Activated naive CD4-positive, alpha-beta T cell treated with anti-CD3 and anti-CD28 coated beads, Interleukin-2, amount 50 U/mL, for 24 hours (primary cell): ENCODE data around the gene COP1.
"Not testable (repeated sequence)": the region's sequence is repeated elsewhere in the genome, so short reads cannot be mapped to it uniquely, and the experiment has no call there.

ENCODE experiments used
- H3K27ac Mint-ChIP-seq: one replicate; pipeline ENCODE4 v1.8.0; 2021; ENCODE audit warnings: mild to moderate bottlenecking, mixed read lengths
- H3K27me3 Mint-ChIP-seq: one replicate; pipeline ENCODE4 v1.8.0; 2021; ENCODE audit warnings: mixed read lengths
- H3K36me3 Mint-ChIP-seq: one replicate; pipeline ENCODE4 v1.8.0; 2021; ENCODE audit warnings: mixed read lengths
- H3K4me1 Mint-ChIP-seq: one replicate; pipeline ENCODE4 v1.8.0; 2021; ENCODE audit warnings: mixed read lengths
- H3K4me3 Mint-ChIP-seq: one replicate; pipeline ENCODE4 v1.8.0; 2021; ENCODE audit warnings: mild to moderate bottlenecking, mixed read lengths
- H3K9me3 Mint-ChIP-seq: one replicate; pipeline ENCODE4 v1.8.0; 2021; ENCODE audit warnings: mixed read lengths

Gene COP1

DNA sequence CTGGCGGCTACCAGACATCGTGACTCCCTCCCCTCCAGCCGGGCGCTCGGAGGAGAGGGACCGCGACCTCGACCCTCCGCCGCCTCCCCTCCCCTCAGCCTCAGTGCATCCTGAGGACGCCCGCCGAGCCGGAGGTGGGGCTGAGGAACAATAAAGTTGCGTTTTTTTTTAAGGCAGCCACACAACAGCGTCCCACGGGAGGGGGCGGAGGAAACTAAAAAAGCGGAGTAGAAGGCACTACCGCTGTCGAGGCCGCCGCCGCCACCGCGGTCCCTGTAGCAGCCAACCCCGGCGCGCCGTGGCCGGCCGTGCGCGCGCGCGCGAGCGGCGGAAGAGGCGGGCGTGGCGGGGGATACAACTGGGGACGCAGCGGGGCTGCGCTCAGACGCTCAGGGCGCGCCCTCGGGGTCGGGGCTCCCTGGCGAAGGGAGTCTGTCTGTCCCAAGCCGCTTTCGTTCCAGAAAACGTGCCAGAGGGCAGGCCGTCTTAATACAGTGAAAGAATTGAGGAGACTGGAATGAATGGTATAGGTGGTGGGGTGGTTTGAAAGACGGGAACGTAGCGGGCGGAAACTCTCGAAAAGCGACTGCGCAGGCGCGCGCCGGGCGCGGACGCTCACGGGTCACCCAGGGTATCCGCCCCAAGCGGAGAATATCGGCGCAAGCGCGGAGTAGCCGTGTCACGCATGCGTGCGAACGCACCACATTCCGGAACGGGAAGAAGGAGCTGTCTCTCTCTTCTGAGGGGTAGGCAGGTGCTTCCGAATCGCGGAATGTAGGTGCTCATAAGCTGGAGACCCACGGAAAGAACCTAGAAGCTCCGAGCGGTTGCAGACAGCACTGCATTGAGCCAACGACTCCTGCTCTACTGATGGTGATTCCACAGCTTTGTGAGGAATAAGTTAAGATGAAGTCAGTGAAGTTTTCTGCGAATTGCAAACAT, at the start of gene COP1:
COP1 (minus strand) TSS at position 326 of the 942 bp plus-strand sequence; CDS start at position 18, 308 bp downstream.
- Mint-ChIP-seq H3K9me3 (no peaks in the 10 kb centered on the region), H3K27me3 (no peaks in the 10 kb centered on the region), H3K27ac (peak within 1 kb of the TSS; percentile 100), H3K4me3 (peak within 1 kb of the TSS; percentile 97), H3K4me1 (peaks cover 47% of the 10 kb centered on the region), H3K36me3 (peaks cover 11% of the 10 kb centered on the region)

DNA sequence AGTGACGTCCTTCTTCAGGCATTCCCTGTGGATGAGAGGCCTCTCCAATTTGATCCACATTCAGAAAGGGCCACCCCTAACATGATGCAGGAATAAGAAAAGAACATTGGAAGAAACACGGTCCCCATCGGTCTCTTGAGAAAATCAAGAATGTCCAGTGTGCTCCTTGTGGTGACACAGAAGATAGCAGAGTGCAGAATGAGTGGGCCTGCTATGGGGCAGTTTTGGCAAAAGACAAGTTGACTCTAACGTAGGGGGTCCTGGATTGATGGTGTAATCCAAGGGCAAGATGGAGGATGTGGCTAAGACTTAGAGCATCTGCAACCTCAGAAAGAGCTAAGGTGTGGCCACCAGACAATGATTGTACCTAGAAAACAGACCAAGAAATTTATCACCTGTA, 45.1 kb upstream of the COP1 start:
- H3K4me1 Mint-ChIP-seq, result no peaks in the 10 kb centered on the region
- H3K4me3 Mint-ChIP-seq, result no peak overlapping the region
- no peaks in the 10 kb centered on the region for H3K9me3 Mint-ChIP-seq
- H3K27ac Mint-ChIP-seq, result no peak overlapping the region
- no peaks in the 10 kb centered on the region for H3K36me3 Mint-ChIP-seq
- peaks cover 1% of the 10 kb centered on the region for H3K27me3 Mint-ChIP-seq

DNA sequence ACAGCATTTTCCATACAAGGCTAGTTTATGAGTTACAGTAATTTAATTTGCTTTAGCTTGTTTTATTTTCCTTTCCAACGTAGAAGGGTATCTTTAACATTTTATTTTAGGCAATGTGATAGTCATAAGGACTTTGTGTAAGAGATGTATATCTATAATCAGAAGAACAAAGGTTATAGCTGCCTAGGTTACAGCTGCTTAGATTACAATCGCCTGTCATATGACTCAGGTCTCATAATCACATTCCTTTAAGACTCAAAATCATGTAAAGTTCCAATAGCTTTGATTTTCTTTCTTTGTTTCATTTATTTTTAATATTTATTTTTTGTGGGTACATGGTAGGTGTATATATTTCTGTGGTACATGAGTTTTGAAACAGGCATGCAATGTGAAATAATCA, 37.8 kb upstream of the COP1 start:
- H3K4me3 Mint-ChIP-seq, result no peak overlapping the region
- peaks cover 1% of the 10 kb centered on the region for H3K36me3 Mint-ChIP-seq
- peaks cover 6% of the 10 kb centered on the region for H3K27me3 Mint-ChIP-seq
- H3K9me3 Mint-ChIP-seq, result no peaks in the 10 kb centered on the region
- H3K27ac Mint-ChIP-seq, result no peak overlapping the region
- H3K4me1 Mint-ChIP-seq, result peaks cover 16% of the 10 kb centered on the region

DNA sequence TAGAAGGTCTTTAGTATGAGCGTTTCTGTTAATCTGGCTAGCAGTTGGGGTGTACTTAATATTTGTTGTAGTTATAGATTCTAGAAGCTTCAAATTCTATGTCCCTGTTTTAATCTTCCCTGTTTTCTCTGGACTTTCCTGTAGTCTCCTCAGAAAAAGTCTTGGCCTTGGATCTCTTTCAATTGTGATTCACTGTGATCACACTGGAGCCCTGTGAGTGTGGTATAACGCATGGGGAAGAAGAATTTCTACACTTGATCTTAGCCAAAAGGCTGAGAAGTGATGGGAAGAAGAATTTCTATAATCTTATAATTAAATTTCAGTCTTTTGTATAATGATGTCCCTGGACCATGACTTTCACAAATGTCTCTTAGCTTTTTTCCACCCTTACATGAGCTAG, 36.7 kb upstream of the COP1 start:
- Mint-ChIP-seq H3K27ac (no peak overlapping the region), H3K4me1 (peaks cover 16% of the 10 kb centered on the region)

DNA sequence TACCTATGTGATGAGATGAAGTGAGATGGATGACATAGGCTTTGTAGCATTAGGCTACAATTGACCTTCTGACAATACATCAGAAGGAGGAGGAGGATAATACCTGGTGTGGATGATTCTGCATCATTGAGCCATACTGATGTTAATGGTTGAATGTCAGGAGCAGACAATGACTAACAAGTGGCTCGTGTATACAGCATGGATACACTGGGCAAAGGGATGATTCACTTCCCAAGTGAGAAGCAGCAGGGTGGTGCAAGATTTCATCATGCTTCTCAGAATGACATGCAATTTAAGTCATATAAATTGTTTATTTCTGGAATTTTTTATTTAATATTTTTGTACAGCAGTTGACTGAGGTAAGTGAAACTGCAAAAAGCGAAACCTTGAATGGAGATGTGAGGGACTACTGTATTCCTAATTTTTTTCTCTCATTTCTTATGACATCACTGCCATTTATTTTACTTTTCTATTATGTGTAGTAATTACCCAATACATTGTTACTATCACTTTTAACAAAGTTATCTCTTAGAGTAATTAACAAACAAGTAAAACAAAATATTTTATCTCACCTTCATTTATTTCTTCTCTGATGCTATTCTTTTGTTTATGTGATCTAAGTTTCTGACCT, 34.4 kb upstream of the COP1 start:
- H3K4me1 Mint-ChIP-seq, result peaks cover 16% of the 10 kb centered on the region
- peak overlapping the region; percentile 89 for H3K27ac Mint-ChIP-seq
- H3K27me3 Mint-ChIP-seq, result peaks cover 4% of the 10 kb centered on the region
- H3K9me3 Mint-ChIP-seq, result no peaks in the 10 kb centered on the region
- H3K36me3 Mint-ChIP-seq, result peaks cover 1% of the 10 kb centered on the region
- H3K4me3 Mint-ChIP-seq, result peak overlapping the region; percentile 37

More for the DNA sequence above, 36.7 kb upstream of the COP1 start:
- Mint-ChIP-seq H3K9me3 (no peaks in the 10 kb centered on the region), H3K27me3 (peaks cover 6% of the 10 kb centered on the region), H3K4me3 (no peak overlapping the region), H3K36me3 (peaks cover 1% of the 10 kb centered on the region)

DNA sequence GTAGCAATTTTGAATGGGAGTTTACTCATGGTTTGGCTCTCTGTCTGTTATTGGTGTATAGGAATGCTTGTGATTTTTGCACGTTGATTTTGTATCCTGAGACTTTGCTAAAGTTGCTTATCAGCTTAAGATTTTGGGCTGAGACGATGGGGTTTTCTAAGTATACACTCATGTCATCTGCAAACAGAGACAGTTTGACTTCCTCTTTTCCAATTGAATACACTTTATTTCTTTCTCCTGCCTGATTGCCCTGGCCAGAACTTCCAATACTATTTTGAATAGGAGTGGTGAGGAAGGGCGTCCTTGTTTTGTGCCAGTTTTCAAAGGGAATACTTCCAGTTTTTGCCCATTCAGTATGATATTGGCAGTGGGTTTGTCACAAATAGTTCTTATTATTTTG, 26.6 kb upstream of the COP1 start:
- H3K27me3 Mint-ChIP-seq, H3K4me3 Mint-ChIP-seq, H3K9me3 Mint-ChIP-seq, H3K36me3 Mint-ChIP-seq, H3K27ac Mint-ChIP-seq, H3K4me1 Mint-ChIP-seq: not testable (repeated sequence)

DNA sequence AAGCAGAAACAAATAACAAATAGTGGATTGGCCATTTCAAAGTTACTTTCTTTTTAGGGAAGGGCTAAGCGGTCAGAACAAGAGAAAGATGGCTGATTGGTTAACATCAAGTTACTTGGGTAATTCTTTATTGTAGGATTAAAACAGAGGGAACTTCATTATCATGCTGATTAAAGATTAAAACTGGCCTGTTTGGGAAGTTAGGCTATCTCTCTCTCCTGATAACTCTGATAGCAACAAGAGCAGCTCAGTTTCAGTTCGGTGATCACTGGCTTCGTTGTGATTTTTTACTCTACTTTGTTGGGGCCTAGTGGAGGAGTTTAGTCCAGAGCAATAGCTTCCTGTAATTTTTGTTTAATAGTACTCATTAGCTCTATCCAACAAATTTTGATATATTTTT, 20.5 kb upstream of the COP1 start:
- H3K27me3 Mint-ChIP-seq, result no peaks in the 10 kb centered on the region
- H3K4me1 Mint-ChIP-seq, result no peaks in the 10 kb centered on the region
- H3K36me3 Mint-ChIP-seq, result no peaks in the 10 kb centered on the region
- H3K27ac Mint-ChIP-seq, result no peak overlapping the region
- H3K9me3 Mint-ChIP-seq, result no peaks in the 10 kb centered on the region
- no peak overlapping the region for H3K4me3 Mint-ChIP-seq

DNA sequence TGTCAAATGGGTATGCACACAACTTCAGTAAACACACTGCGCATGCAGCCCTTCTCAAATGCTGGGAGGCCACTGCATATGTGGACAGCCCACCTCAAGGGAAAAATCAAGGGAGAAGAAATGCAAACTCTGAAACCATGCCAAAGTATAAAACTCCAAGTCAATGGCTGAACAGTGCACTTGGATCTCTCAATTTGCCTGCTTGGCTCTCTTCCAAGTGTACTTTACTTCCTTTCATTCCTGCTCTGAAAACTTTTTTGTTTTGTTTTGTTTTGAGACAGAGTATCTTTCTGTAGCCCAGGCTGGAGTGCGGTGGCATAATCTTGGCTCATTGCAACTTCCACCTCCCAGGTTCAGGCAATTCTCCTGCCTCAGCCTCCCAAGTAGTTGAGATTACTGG, 18.8 kb upstream of the COP1 start:
- Mint-ChIP-seq H3K9me3 (no peaks in the 10 kb centered on the region), H3K4me3 (no peak overlapping the region), H3K4me1 (no peaks in the 10 kb centered on the region), H3K36me3 (peaks cover 1% of the 10 kb centered on the region), H3K27ac (no peak overlapping the region), H3K27me3 (peaks cover 2% of the 10 kb centered on the region)

DNA sequence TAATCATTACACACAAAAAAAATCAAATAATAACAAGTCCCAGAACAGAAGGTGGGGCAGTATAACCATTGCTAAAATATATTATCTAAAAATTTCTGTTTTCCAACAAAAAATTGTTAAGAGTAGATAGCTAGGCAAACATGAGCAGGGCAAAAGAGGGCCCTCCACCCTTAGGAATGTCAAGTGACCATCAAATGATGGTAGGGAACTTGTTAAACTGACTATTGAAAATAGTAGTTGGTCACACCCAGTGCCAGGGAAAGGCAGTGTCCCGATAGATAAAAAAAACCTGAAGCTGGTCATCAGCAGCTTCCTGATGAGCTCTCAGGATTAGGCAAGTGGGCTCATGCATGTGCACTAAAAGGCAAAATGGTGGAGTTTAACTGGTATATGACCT, 18.4 kb upstream of the COP1 start:
- no peak overlapping the region for H3K4me3 Mint-ChIP-seq
- H3K36me3 Mint-ChIP-seq, result peaks cover 1% of the 10 kb centered on the region
- H3K9me3 Mint-ChIP-seq, result no peaks in the 10 kb centered on the region
- no peak overlapping the region for H3K27ac Mint-ChIP-seq
- H3K4me1 Mint-ChIP-seq, result no peaks in the 10 kb centered on the region
- H3K27me3 Mint-ChIP-seq, result peaks cover 2% of the 10 kb centered on the region

DNA sequence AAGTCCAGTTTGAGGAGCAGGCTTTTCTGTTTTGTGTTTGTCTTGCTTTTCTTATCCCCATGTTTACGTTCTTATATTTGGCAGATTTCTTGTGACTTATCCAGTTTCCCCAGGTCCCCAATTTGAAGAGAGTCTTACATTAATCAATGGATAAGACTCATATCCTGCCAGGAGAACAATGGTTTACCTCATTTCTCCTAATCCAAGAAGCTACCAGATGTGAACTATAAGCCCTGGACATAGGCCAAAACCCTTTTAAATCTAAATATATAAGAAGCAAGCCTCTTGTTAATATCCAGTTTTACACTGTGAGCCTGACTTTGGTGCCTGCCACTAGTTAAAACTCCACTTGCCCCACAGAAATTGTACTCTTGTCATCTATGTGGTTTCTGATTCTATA, 15.1 kb upstream of the COP1 start:
- Mint-ChIP-seq H3K27me3 (peaks cover 4% of the 10 kb centered on the region), H3K4me3 (no peak overlapping the region), H3K36me3 (peaks cover 1% of the 10 kb centered on the region), H3K27ac (no peak overlapping the region), H3K4me1 (no peaks in the 10 kb centered on the region), H3K9me3 (no peaks in the 10 kb centered on the region)

DNA sequence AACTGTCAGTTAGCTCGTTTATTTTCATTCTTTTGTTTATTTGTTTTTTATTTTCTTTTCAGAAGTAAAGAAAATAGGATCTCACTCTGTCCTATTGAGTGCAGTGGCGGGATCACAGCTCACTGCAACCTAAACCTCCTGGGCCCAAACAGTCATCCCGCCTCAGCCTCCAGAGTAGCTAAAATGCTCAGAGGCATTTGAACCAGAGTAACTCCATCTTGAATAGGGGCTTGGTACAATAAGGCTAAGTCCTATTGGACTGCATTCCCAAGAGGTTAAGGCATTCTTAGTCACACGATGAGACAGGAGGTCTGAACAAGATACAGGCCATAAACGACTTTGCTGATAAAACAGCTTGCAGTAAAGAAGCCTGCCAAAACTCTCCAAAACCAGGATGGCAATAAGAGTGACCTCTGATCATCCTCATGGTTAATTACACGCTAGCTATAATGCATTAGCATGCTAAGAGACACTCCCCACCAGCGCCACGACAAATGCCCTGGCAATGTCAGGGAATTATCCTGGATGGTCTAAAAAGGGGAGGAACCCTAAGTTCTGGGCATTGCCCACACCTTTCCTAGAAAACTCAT, 13.1 kb upstream of the COP1 start:
- Mint-ChIP-seq H3K4me3 (no peak overlapping the region), H3K27me3 (peaks cover 10% of the 10 kb centered on the region), H3K4me1 (no peaks in the 10 kb centered on the region), H3K9me3 (no peaks in the 10 kb centered on the region), H3K36me3 (peaks cover 1% of the 10 kb centered on the region), H3K27ac (no peak overlapping the region)

DNA sequence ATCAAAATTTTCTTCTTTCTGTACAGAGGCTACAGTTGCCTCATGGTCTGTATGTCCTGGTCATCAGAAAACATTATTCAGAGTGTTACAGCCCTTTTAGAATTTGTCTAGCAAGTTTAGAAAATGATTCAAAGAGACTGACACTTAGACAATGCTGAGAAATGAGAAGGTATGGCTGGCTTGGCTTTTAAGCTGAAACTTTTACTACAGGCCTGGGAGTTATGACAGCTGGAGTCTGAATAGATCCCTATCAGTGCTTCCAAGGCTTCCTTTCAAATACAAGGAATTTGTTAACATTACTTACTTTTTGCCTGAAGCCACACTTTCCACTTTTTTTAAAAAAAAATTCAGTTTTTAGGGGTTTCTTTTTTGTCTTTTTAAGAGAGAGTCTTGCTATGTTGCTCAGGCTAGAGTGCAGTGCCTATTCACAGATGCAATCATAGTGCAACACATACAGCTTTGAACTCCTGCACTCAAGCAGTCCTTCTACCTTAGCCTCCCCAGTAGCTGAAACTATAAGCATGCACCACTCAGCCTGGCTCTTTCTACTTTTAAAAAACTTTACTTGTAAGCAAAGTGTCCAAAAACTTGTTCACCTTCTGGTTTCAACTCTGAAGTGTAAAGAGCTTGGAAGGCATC, 10.5 kb upstream of the COP1 start:
- no peak overlapping the region for H3K27ac Mint-ChIP-seq
- peaks cover 10% of the 10 kb centered on the region for H3K27me3 Mint-ChIP-seq
- no peaks in the 10 kb centered on the region for H3K9me3 Mint-ChIP-seq
- no peaks in the 10 kb centered on the region for H3K4me1 Mint-ChIP-seq
- H3K36me3 Mint-ChIP-seq, result peaks cover 1% of the 10 kb centered on the region
- no peak overlapping the region for H3K4me3 Mint-ChIP-seq

DNA sequence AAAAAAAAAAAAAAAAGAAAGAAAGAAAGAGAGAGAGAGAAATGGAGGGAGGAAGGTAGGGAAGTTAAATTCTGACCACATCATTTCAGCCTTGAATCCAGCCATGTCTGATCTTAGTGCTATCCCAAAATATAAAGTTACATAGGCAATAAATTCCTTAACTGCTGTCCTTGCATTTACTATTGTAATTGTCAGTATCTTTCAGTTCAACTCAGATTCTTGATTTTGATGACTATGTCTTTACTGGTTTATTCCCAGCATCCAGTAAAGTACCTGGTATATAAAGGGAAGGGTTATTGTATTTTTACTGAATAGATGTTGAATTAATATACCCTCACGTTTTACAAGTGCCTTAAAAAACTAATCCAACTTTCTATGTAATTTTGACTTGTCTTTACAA, 8.9 kb upstream of the COP1 start:
- Mint-ChIP-seq H3K27me3 (peaks cover 9% of the 10 kb centered on the region), H3K36me3 (peaks cover 2% of the 10 kb centered on the region), H3K4me3 (no peak overlapping the region), H3K27ac (no peak overlapping the region), H3K9me3 (no peaks in the 10 kb centered on the region), H3K4me1 (no peaks in the 10 kb centered on the region)

DNA sequence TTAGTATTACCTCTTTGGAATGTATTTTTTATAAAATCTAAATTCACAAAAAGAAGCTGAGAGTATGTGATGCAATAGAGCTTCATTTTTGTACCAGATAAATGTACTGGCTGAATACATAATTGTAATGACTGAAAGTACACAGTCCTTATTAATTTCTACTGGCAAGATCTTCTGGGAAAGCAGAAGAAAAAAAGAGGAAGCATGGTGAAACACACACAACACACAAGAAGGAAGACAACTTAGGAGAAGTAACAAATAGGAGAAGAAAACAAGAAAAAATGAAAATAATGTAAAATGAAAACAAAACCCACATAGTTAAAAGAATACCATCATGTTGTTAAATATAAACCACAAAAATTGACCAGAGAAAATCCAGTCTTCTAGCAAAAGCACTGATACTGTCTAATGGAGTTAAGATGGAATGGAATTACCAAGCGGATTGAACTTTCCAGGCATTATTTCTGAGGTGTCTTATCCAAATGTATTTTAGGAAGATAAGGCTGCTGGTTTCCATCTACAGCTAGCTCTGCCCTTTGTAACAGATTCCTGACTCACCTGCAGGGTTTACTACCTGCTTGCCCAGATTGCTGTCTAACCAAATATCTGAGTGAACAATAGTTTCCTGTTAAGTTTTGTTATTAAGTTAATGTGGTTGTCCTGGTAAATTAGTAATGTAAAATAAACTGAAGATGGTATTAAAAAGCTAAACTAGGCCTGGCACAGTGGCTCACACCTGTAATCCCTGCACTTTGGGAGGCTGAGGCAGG, 4.5 kb upstream of the COP1 start:
- Mint-ChIP-seq H3K27ac (peak overlapping the region; percentile 46), H3K9me3 (no peaks in the 10 kb centered on the region), H3K4me3 (no peak overlapping the region), H3K4me1 (peaks cover 12% of the 10 kb centered on the region), H3K36me3 (peaks cover 5% of the 10 kb centered on the region), H3K27me3 (peaks cover 6% of the 10 kb centered on the region)

DNA sequence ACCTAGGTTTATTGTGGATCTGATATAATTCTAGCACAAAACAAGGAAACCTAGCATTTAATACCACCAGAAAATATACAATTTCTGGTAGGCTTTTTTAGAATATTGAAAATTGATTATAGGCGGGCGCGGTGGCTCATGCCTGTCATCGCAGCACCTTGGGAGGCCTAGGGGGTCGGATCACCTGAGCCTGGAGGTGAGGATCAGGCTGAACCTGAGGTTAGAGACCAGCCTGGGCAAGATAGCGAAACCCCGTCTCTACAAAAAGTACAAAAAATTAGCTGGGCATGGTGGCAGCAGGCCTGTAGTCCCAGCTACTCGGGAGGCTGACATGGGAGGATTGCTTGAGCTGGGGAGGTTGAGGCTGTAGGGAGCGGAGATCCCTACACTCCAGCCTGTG, 948 bp upstream of the COP1 start:
- Mint-ChIP-seq H3K27me3 (no peaks in the 10 kb centered on the region), H3K4me3 (peak overlapping the region; percentile 97), H3K36me3 (peaks cover 8% of the 10 kb centered on the region), H3K4me1 (peaks cover 42% of the 10 kb centered on the region), H3K27ac (peak overlapping the region; percentile 100), H3K9me3 (no peaks in the 10 kb centered on the region)
